ENCODE results near the gene TMEM95.

DNA sequence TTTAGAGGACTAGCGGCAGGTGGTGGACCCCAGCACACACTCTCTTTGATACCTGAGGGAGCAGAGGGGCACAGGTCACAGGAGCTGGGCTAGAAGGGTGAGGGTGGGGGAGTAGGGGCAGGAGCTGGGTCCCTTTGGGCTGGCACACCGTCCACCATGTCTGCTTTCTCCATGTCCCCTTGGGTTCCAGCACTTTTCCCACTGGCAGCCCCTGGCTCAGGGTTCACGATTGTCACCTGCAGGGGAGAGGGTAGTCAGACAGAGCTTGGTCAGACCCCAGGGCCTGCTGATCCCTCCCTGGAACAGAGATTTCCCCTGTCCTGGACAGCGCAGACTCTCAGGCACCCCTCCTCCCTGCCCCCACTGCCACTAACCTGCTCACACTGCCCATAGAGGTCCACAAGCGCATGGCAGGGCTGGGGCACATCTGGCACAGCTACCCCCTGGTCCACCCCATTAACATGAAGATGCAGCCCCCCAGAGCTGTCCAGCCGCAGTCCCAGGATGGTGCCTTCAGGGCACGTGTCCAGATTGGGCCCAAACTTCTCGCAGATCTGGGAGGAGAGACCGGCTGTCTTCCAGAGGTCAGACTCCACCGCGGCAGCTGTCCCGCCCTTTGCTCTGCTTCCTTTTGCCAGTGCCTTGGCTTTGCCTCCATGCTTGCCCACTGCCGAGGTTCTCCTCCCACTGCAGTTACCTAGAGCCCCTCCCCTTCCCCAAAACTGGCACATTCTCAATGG, 36.7 kb upstream of the TMEM95 start:
- TF ChIP-seq RFX5 (IDR thresholded peaks at IDR 0.05; ENCODE audit: borderline replicate concordance, low read depth, low read length) (no peak), SUZ12 (IDR thresholded peaks at IDR 0.05; ENCODE audit: low read length) (no peak), POLR2A (IDR thresholded peaks at IDR 0.05; ENCODE audit: control extremely low read depth in 1 of 2, low read depth in 2 of 2, low read length in 2 of 2) (no peak), EP300 (IDR thresholded peaks at IDR 0.05; ENCODE audit: borderline replicate concordance in 1 of 2, low read depth in 2 of 2, low read length in 2 of 2) (no peak), TAF1 (IDR thresholded peaks at IDR 0.05; ENCODE audit: low read depth, low read length) (no peak), HDAC2 (IDR thresholded peaks at IDR 0.05; ENCODE audit: borderline replicate concordance in 1 of 2, low read depth in 2 of 2, low read length in 2 of 2) (no peak), EZH2 (IDR thresholded peaks at IDR 0.05; ENCODE audit: low read depth, low read length, severe bottlenecking) (no peak), HDAC6 (IDR thresholded peaks at IDR 0.05; ENCODE audit: low read depth, low read length) (no peak)
- TF ChIP-seq, protein P1, sequence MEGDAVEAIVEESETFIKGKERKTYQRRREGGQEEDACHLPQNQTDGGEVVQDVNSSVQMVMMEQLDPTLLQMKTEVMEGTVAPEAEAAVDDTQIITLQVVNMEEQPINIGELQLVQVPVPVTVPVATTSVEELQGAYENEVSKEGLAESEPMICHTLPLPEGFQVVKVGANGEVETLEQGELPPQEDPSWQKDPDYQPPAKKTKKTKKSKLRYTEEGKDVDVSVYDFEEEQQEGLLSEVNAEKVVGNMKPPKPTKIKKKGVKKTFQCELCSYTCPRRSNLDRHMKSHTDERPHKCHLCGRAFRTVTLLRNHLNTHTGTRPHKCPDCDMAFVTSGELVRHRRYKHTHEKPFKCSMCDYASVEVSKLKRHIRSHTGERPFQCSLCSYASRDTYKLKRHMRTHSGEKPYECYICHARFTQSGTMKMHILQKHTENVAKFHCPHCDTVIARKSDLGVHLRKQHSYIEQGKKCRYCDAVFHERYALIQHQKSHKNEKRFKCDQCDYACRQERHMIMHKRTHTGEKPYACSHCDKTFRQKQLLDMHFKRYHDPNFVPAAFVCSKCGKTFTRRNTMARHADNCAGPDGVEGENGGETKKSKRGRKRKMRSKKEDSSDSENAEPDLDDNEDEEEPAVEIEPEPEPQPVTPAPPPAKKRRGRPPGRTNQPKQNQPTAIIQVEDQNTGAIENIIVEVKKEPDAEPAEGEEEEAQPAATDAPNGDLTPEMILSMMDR (IDR thresholded peaks at IDR 0.05; ENCODE audit: control extremely low read depth in 1 of 3, insufficient read depth in 1 of 3, low read depth in 1 of 3, low read length in 3 of 3): no peak

All from H1 (cell line).